T-helper 2 cell treated with Interferon-gamma antibody and Interleukin-4, amounts not matched to agents 5 μg/mL and 100 μg/mL, for 36 hours (primary cell): Measurements from ENCODE around the gene LTBP3.

Experiments
- DNase-seq: peaks from one replicate; pipeline ENCODE4 v3.0.0; 2021; ENCODE audit warnings: low spot score
- H3K27ac Mint-ChIP-seq: one replicate; pipeline ENCODE4 v1.8.0; 2021; ENCODE audit warnings: mild to moderate bottlenecking, mixed read lengths
- H3K27me3 Mint-ChIP-seq: one replicate; pipeline ENCODE4 v1.8.0; 2021; ENCODE audit warnings: low read depth, mixed read lengths
- H3K36me3 Mint-ChIP-seq: one replicate; pipeline ENCODE4 v1.8.0; 2021; ENCODE audit warnings: low read depth, mixed read lengths
- H3K4me1 Mint-ChIP-seq: one replicate; pipeline ENCODE4 v1.8.0; 2021; ENCODE audit warnings: low read depth, mixed read lengths
- H3K4me3 Mint-ChIP-seq: one replicate; pipeline ENCODE4 v1.8.0; 2022; ENCODE audit warnings: mild to moderate bottlenecking, moderate library complexity, mixed read lengths
- H3K9me3 Mint-ChIP-seq: one replicate; pipeline ENCODE4 v1.8.0; 2021; ENCODE audit warnings: mixed read lengths

Gene LTBP3

DNA sequence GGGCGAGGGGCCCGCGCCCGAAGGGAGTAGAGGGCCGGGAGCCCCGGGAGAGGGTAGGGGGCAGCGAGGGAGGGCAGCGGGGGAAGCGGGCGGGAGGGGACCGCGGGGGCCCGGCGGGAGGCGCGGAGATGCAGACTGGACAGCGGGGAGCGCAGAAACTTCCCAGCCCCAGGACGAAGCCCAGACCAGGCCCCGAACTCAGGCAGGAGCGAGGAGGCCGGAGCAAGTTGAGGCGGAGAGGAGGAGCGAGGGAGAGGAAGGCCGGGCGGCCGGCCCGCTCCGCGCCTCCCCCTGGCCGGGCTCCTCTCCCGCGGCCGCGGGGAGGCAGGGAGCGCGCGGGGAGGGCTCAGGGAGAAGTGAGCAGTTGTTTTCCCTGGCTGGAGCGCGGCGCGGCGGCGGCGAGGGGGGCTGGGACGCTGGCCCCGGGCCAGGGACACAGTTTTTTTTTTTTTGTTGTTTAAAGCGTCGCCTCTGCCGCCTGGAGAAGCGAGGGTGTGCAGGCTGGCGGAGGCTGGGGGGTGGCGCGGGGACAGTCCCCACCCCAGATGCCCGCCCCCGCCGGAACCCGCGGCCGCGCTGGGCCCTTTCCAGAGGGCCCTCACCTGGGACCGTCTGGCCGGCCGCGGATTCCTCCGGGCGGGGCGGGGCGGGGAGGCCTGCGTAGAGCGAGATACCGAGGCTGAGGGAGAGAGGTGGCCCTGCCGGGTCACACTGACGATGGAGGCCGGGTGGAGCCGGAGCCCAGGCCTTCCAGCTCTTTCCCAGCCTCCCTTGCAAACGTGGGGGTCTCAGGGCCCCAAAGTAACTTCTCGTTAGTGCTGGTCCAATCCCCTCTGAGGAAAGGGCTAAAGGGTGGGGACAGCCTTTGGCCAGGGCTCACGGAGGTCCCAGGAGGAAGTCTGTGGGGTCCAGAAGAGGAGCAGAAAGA, at the start of gene LTBP3:
LTBP3 (minus strand) TSS at position 358 of the 928 bp plus-strand sequence. CDS start 400 bp downstream, outside the sequence.
- Mint-ChIP-seq H3K4me1 (peaks cover 42% of the 10 kb centered on the region), H3K4me3 (peak within 1 kb of the TSS; percentile 85), H3K27ac (peak within 1 kb of the TSS; percentile 84), H3K36me3 (no peaks in the 10 kb centered on the region), H3K27me3 (no peaks in the 10 kb centered on the region), H3K9me3 (no peaks in the 10 kb centered on the region)
- DNase-seq, result no peak

DNA sequence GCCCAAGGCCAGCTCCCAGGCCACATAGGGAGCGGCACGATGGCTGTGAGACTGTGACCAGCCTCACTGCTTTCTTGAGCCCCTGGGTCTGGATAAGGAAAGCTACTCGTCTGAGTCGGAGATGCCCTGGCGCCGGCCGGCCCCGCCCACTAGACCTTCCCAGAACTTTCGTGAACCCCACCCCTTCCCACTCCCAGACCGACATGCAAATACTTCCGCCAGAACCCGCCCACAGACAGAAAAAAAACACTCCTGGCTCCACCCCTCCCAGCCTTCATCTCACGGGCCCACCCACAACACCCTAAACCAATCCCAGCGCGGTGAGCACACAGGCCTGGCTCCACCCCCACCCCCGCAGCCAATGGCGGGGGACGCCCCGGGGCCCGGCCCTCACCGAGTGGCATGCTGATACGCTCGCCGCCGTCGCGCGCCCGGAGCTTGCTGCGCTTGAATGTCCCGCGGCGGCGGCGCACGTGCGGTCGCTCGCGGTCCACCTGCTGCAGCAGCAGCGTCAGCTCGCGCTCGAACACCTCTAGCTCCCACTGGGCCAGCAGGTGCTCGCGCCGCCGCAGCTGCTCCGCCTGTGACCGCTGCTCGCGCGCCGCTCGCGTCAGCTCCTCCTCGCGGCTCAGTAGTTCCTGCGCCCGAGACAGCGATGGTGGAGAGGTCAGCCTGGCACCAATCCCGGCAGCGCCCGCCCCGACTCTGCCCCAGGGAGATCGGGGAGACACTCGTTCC, 48.9 kb upstream of the LTBP3 start:
- Mint-ChIP-seq H3K36me3 (peaks cover 43% of the 10 kb centered on the region), H3K4me3 (no peak overlapping the region), H3K4me1 (peaks cover 24% of the 10 kb centered on the region), H3K27ac (no peak overlapping the region), H3K9me3 (no peaks in the 10 kb centered on the region), H3K27me3 (no peaks in the 10 kb centered on the region)
- DNase-seq, result no peak

DNA sequence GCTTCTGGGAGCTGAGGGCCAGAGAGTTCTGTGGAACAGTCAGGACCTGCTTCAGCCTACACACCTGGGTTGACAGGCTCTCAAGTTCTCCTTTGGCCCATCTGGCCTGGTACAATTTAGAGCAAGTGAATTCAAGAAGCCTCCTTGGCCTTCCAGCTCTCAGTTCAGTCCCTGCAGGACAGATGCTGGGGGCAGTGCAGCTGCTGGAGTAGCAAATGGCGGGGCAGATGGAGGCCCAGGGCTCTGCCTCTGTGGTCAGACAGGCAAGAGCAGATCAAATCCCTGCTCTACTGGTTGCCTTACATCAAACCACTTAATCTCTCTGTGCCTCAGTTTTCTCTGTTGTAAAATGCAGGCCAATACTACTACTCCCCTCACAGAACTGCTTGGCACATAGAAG, 46.1 kb upstream of the LTBP3 start:
- Mint-ChIP-seq H3K4me1 (peaks cover 6% of the 10 kb centered on the region), H3K36me3 (peaks cover 38% of the 10 kb centered on the region), H3K27ac (no peak overlapping the region), H3K4me3 (no peak overlapping the region), H3K27me3 (no peaks in the 10 kb centered on the region), H3K9me3 (no peaks in the 10 kb centered on the region)
- no peak for DNase-seq

DNA sequence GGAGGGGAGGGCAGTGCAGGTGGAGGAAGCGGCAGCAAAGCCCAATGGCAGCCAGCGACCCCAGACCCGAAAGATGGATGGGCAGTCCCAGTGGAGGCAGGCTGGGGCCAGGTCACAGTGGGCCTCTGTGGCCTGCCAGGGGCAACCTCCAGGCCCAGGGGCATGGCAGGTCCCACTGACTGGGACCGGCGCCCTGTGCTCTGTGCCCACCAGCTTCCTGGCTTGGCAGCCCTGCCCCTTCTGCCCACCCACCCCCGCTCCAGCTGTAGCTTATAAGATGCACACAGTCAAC, 41.7 kb upstream of the LTBP3 start:
- Mint-ChIP-seq H3K27ac (no peak overlapping the region), H3K27me3 (no peaks in the 10 kb centered on the region), H3K4me3 (no peak overlapping the region), H3K36me3 (peaks cover 30% of the 10 kb centered on the region), H3K4me1 (peaks cover 7% of the 10 kb centered on the region), H3K9me3 (no peaks in the 10 kb centered on the region)
- DNase-seq, result no peak

DNA sequence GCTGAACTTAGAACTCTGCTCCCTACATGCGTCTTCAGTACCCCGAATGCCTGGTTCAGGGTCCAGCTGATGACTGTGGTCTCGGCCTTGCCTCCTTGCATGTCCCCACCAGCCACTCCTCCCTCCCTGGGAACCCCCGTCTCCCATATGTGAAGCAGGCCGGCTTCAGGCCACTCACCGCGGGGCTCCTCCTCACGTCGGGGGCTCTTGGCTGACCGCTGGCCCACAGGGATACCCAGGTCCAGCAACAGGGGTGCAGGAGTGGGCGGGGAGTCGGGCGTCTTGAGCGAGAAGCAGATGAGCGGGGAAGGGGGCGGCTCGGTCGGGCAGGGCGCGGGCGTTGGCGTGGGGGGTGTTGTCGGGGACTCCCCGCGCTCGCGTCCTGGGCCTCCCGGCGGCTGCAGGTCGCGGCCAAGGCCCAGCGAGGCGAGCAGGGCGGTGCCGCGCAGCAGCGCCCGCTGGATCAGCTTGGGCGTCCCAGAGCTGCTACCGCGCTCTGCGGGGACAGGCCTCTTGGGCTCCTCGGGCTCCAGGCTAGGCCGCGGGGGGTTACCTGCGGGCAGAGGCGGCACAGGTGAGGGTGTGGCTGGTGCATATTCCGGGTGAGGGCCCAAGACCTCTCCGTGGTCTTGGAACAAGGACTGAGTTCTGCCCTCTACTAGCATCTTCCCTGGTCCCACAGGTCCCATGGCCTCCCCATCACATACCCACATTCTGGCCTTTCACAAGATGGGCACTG, 41.2 kb upstream of the LTBP3 start:
- Mint-ChIP-seq H3K9me3 (no peaks in the 10 kb centered on the region), H3K27me3 (no peaks in the 10 kb centered on the region), H3K36me3 (peaks cover 30% of the 10 kb centered on the region), H3K27ac (no peak overlapping the region), H3K4me1 (peaks cover 8% of the 10 kb centered on the region), H3K4me3 (no peak overlapping the region)
- no peak for DNase-seq

DNA sequence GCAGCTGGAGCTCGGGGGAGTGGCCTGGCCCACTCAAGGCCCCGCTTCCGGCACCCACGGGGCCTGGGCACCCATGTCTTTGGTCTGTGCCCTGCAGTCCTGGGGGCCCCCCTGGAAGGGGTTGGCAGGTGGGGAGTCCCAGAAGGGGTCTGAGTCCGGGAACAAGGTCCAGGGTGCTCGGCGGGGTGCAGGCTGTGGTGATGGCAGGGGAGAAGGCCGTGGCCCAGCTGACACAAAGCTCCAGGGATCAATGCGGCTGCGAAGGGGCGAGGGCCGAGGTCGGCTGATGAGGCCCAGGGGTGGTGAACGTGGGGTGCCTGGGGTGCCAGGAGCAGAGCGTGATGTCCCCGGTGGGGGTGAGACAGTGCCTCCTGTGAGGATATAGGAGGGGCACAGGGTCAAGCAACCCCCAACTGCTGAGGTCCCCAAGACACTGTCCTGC, 40.1 kb upstream of the LTBP3 start:
- no peak overlapping the region for H3K4me3 Mint-ChIP-seq
- peaks cover 9% of the 10 kb centered on the region for H3K4me1 Mint-ChIP-seq
- DNase-seq, result no peak
- H3K9me3 Mint-ChIP-seq, result no peaks in the 10 kb centered on the region
- peaks cover 25% of the 10 kb centered on the region for H3K36me3 Mint-ChIP-seq
- H3K27ac Mint-ChIP-seq, result no peak overlapping the region
- H3K27me3 Mint-ChIP-seq, result no peaks in the 10 kb centered on the region

DNA sequence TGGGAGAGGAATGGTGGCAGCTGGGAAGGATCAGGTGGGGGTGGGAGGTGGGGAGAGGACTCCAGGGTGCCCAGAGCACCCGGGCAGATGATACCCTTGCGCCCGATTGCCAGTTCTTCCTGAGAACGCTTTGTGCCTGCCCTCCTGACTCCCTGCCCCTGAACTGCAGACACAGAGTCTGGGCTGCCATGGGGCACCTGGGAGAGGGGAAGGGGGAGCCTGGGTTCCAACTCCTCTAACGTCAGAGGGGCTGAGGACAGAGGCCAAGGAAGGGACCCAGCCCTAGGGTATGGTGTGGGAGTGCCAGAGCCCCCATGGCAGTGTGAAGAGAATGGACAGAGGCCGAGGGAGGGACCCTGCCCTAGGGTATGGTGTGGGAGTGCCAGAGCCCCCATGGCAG, 38.4 kb upstream of the LTBP3 start:
- Mint-ChIP-seq H3K27ac (peak overlapping the region; percentile 34), H3K4me1 (peaks cover 9% of the 10 kb centered on the region), H3K36me3 (peaks cover 25% of the 10 kb centered on the region), H3K27me3 (no peaks in the 10 kb centered on the region), H3K9me3 (no peaks in the 10 kb centered on the region), H3K4me3 (no peak overlapping the region)
- DNase-seq, result no peak

DNA sequence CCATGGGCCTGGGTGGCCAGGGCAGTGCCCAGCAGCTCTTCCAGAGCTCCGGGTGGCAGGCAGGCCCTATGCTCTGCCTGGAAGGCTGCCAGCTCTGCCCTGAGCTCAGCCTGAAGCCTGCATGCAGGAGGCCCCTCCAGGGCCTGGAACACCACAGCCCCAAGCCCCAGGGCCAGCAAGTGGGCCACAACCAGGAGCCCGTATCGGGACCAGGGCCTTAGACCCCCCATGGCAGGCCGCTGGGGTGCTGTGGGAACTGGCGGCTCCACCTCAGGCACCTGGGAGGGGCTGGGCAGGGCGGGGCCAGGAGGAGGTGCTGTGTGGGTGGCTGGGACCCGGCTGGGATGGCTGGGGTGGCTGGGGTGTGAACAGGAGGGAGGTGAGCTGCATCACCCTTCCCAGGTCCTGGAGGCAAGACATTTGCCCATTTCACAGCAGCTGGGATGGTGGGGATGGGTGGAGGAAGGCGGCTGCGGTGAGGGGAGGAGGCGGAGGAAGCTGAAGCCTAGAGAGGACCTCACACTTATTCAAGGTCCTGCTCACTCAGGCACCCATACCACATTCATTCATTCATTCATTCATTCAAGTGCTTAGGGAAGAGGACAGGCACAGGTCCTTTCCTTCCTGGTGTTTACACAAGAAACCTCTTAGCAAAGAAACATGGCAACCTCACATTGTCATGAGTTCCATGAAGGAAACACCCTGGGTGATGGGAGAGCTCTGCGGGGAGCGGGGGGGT, 37.6 kb upstream of the LTBP3 start, which contains the start of gene KCNK7:
KCNK7 (minus strand) TSS at position 258 of the 739 bp plus-strand sequence; CDS start at position 230, 28 bp downstream.
- Mint-ChIP-seq H3K4me3 (peak within 1 kb of the TSS; percentile 58), H3K4me1 (peaks cover 9% of the 10 kb centered on the region), H3K27me3 (no peaks in the 10 kb centered on the region), H3K36me3 (peaks cover 23% of the 10 kb centered on the region), H3K9me3 (no peaks in the 10 kb centered on the region), H3K27ac (peak within 1 kb of the TSS; percentile 90)
- DNase-seq, result no peak

DNA sequence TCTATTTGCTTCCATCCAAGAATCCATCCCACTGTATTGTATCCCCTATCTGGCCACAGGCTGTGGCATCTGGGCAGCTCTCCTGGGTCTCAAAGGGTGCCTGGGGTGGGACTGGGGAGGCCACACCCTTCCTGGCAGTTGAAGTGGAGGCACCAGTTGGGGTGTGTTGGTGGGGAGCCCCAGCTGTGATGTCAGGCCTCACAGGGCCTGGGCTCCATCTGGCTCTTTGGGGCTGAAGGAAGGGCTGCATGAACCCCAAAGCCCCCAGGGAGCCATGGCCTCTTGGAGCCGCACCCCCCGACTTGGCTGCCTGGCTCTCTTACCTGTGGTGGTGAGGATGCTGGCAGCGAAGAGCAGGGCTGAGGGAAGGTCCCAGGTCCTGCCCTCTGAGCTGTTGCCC, 37.0 kb upstream of the LTBP3 start:
- no peaks in the 10 kb centered on the region for H3K9me3 Mint-ChIP-seq
- peaks cover 27% of the 10 kb centered on the region for H3K36me3 Mint-ChIP-seq
- peaks cover 9% of the 10 kb centered on the region for H3K4me1 Mint-ChIP-seq
- peak overlapping the region; percentile 58 for H3K4me3 Mint-ChIP-seq
- DNase-seq, result no peak
- no peaks in the 10 kb centered on the region for H3K27me3 Mint-ChIP-seq
- peak overlapping the region; percentile 90 for H3K27ac Mint-ChIP-seq

DNA sequence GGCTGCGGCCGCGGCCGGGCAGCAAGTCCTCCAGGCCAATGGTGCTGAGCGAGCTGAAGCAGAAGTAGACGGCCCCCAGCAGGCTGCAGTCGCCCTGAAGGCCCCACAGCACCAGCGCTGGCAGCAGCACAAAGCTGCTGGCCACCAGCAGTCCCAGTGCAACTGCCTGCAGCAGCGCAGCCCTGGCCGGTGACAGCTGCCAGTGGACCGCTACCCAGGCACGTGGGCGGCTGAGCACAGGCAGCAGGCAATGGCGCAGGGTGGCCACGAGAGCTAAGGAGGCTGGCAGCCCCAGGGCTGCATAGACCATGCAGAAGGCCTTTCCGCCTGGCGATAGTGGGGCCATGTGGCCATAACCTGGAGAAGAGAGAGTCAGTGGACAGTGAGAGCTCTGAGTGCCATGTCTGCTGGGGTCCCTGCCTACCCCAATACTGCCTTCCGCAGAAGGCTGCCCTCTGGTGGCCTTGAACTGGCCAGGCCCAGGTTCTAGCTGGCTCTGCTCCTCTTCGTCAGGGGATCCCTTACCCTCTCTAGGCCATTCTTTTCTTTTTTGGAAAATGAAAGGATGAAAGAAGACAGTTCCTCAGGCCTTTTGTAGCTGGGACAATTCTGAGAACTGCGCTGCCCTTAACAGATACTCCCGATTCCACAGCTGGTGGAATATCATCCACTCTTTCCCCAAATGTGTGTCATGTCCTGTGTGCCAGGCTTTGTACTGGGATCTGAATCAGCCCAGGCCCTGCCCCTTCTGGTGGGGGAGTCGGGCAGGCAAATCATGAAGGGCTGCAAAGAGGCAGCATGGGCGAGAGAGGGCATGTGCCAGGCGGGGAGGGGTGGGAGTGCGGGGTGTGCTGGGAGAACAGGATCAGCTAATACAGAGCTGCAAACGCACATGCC, 35.6 kb upstream of the LTBP3 start:
- H3K27ac Mint-ChIP-seq, result peak overlapping the region; percentile 26
- H3K4me1 Mint-ChIP-seq, result peaks cover 11% of the 10 kb centered on the region
- H3K36me3 Mint-ChIP-seq, result peaks cover 28% of the 10 kb centered on the region
- no peaks in the 10 kb centered on the region for H3K27me3 Mint-ChIP-seq
- DNase-seq, result no peak
- no peak overlapping the region for H3K4me3 Mint-ChIP-seq
- no peaks in the 10 kb centered on the region for H3K9me3 Mint-ChIP-seq

DNA sequence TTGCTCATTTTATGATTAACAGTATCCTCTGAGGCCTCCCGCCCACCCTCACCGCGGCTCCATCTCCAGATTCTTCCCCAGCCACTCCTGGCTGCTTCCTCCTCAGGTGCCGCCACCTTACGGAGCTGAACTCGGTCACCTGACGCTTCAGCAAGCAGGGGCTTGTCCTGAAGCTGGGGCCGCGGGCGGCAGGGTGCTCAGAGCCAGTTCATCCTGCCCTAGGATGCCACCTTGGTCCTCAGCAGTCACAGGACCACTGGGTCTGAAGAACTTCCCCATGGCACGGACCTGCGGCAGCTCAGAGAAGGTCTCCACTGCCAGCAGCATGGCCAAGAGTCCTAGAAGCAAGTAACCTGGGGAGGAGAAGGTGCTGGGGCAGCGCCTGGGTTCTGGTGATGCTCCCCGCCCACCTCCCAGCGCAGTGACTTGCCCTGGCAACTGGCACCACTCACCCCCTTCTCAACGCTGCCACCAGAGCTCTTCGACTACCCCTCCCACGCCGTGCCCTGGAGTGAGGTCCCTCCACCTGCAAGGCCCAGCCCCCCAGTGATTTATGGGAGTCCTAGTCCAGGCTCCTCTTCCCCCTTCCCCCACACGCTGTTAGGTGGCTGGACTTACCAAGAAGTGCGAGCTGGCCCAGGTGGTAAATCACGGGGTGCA, 34.8 kb upstream of the LTBP3 start:
- Mint-ChIP-seq H3K36me3 (peaks cover 28% of the 10 kb centered on the region), H3K4me1 (peaks cover 18% of the 10 kb centered on the region), H3K27ac (peak overlapping the region; percentile 26)

More for the DNA sequence above, 34.8 kb upstream of the LTBP3 start:
- no peak overlapping the region for H3K4me3 Mint-ChIP-seq
- no peaks in the 10 kb centered on the region for H3K9me3 Mint-ChIP-seq
- H3K27me3 Mint-ChIP-seq, result no peaks in the 10 kb centered on the region
- DNase-seq, result no peak
